Coronary artery (tissue), 2 donors: Measurements from ENCODE around the gene MGMT.

ENCODE experiments used
- DNase-seq: peaks from one replicate; pipeline ENCODE4 v3.0.0-alpha.2; 2017; ENCODE audit warnings: low spot score
- H3K27ac ChIP-seq, 2 donors: fragments of 200-600 bp; sonication (generic); one replicate each; pipeline ENCODE4 v1.5.1; 2016 to 2019
- H3K4me3 ChIP-seq: fragments of 200-600 bp; sonication (generic); 2 replicates; pipeline ENCODE4 v1.5.1; 2016; ENCODE audit warnings: mild to moderate bottlenecking, moderate library complexity
- CTCF ChIP-seq: fragments of 200-600 bp; sonication (generic); IDR thresholded peaks from one replicate; pipeline ENCODE4 v1.5.1; 2019; ENCODE audit warnings: antibody characterized with exemption

MGMT gene

GRCh38 chr10:129466703-129467358, at the start of gene MGMT:
Gene MGMT, plus strand, starts transcription at chr10:129467241.
- no peak for TF ChIP-seq CTCF
- H3K27ac ChIP-seq: peak within 1 kb of the TSS; percentile 76 to 91
- DNase-seq: peak; percentile 93

GRCh38 chr10:129417870-129418269, 49.2 kb upstream of the MGMT start:
- no peak overlapping the region for H3K4me3 ChIP-seq
- DNase-seq: no peak
- no peak for TF ChIP-seq CTCF
- no peak overlapping the region for H3K27ac ChIP-seq

More at GRCh38 chr10:129466703-129467358, at the start of gene MGMT:
- peak within 1 kb of the TSS; percentile 90 for H3K4me3 ChIP-seq

GRCh38 chr10:129418496-129419225, 48.4 kb upstream of the MGMT start:
- Histone ChIP-seq H3K4me3 (no peak overlapping the region), H3K27ac (no peak overlapping the region)
- TF ChIP-seq CTCF: no peak
- no peak for DNase-seq

- no peak overlapping the region for H3K4me3 ChIP-seq
- DNase-seq: no peak
- H3K27ac ChIP-seq: no peak overlapping the region
- TF ChIP-seq CTCF: no peak
These were observed 47.6 kb upstream of the MGMT start for GRCh38 chr10:129419397-129419796.

GRCh38 chr10:129421399-129422010, 45.5 kb upstream of the MGMT start:
- TF ChIP-seq CTCF: no peak
- Histone ChIP-seq H3K27ac (no peak overlapping the region), H3K4me3 (no peak overlapping the region)
- no peak for DNase-seq

- Histone ChIP-seq H3K4me3 (no peak overlapping the region), H3K27ac (no peak overlapping the region)
- TF ChIP-seq CTCF: no peak
- no peak for DNase-seq
These were observed 42.1 kb upstream of the MGMT start for GRCh38 chr10:129424978-129425377.
